Measurements from ENCODE around the gene PEX10. TPM values are rescaled to one million over a fixed set of nuclear protein-coding genes. Genes with fewer than 3 reads are reported as not detected.

The PEX10 gene
- polyA plus RNA-seq, 1 experiment = 11.9 TPM

GRCh38 chr1:2358651-2359640 lies 53.4 kb downstream of the PEX10 start:
- Histone ChIP-seq H3K4me3 (ENCODE audit: low read depth, low read length) (no peak overlapping the region), H3K27me3 (ENCODE audit: control insufficient read depth, insufficient read depth, low read length) (no peaks in the 10 kb centered on the region), H3K9me3 (ENCODE audit: control insufficient read depth, insufficient read depth, low read length) (no peaks in the 10 kb centered on the region; the same call in 1 of the 2 replicates), H3K27ac (ENCODE audit: low read depth, low read length) (no peak overlapping the region)
- ChIA-PET CTCF (interaction anchor here (0.6 to 0.7 kb wide), 2 partner anchors 26 to 1382 kb away, joined by 3 read pairs; no protein-coding TSS in a partner anchor), POLR2A (no interaction called here)
- TF ChIP-seq, protein P1, sequence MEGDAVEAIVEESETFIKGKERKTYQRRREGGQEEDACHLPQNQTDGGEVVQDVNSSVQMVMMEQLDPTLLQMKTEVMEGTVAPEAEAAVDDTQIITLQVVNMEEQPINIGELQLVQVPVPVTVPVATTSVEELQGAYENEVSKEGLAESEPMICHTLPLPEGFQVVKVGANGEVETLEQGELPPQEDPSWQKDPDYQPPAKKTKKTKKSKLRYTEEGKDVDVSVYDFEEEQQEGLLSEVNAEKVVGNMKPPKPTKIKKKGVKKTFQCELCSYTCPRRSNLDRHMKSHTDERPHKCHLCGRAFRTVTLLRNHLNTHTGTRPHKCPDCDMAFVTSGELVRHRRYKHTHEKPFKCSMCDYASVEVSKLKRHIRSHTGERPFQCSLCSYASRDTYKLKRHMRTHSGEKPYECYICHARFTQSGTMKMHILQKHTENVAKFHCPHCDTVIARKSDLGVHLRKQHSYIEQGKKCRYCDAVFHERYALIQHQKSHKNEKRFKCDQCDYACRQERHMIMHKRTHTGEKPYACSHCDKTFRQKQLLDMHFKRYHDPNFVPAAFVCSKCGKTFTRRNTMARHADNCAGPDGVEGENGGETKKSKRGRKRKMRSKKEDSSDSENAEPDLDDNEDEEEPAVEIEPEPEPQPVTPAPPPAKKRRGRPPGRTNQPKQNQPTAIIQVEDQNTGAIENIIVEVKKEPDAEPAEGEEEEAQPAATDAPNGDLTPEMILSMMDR (IDR thresholded peaks at IDR 0.05; ENCODE audit: low read depth, low read length) = no peak
- no peak for DNase-seq (ENCODE audit: low read depth, low spot score)

- TF ChIP-seq, protein P1 (IDR thresholded peaks at IDR 0.05; ENCODE audit: low read depth, low read length) = no peak
- CTCF ChIA-PET = no interaction called here
Observed at GRCh38 chr1:2358072-2358471, 54.3 kb downstream of the PEX10 start.

GRCh38 chr1:2356911-2357845 lies 55.2 kb downstream of the PEX10 start:
- H3K9me3 ChIP-seq (ENCODE audit: control insufficient read depth, insufficient read depth, low read length) = no peaks in the 10 kb centered on the region; the same call in 1 of the 2 replicates
- H3K27me3 ChIP-seq (ENCODE audit: control insufficient read depth, insufficient read depth, low read length) = no peaks in the 10 kb centered on the region
- H3K4me3 ChIP-seq (ENCODE audit: low read depth, low read length) = no peak overlapping the region
- TF ChIP-seq, protein P1 (IDR thresholded peaks at IDR 0.05; ENCODE audit: low read depth, low read length) = no peak
- ChIA-PET CTCF (interaction anchor here (0.6 to 0.7 kb wide), 2 partner anchors 14 to 136 kb away, joined by 5 read pairs; no protein-coding TSS in a partner anchor), POLR2A (no interaction called here)
- no peak overlapping the region for H3K27ac ChIP-seq (ENCODE audit: low read depth, low read length)
- no peak for DNase-seq (ENCODE audit: low read depth, low spot score)

More at GRCh38 chr1:2358072-2358471, 54.3 kb downstream of the PEX10 start:
- H3K9me3 ChIP-seq (ENCODE audit: control insufficient read depth, insufficient read depth, low read length) = no peaks in the 10 kb centered on the region; the same call in 1 of the 2 replicates
- POLR2A ChIA-PET = no interaction called here
- no peaks in the 10 kb centered on the region for H3K27me3 ChIP-seq (ENCODE audit: control insufficient read depth, insufficient read depth, low read length)
- no peak for DNase-seq (ENCODE audit: low read depth, low spot score)
- no peak overlapping the region for H3K27ac ChIP-seq (ENCODE audit: low read depth, low read length)
- H3K4me3 ChIP-seq (ENCODE audit: low read depth, low read length) = no peak overlapping the region

GRCh38 chr1:2356401-2356800 lies 56.0 kb downstream of the PEX10 start:
- Histone ChIP-seq H3K27ac (ENCODE audit: low read depth, low read length) (no peak overlapping the region), H3K27me3 (ENCODE audit: control insufficient read depth, insufficient read depth, low read length) (peaks cover 2% of the 10 kb centered on the region), H3K4me3 (ENCODE audit: low read depth, low read length) (no peak overlapping the region), H3K9me3 (ENCODE audit: control insufficient read depth, insufficient read depth, low read length) (no peaks in the 10 kb centered on the region; the same call in 1 of the 2 replicates)
- TF ChIP-seq, protein P1 (IDR thresholded peaks at IDR 0.05; ENCODE audit: low read depth, low read length) = no peak
- ChIA-PET POLR2A (no interaction called here), CTCF (no interaction called here)
- no peak for DNase-seq (ENCODE audit: low read depth, low spot score)

All from AG04450 (cell line).